Neural cell (in vitro differentiated cells): ENCODE results near the gene TNFRSF17. TPM values are rescaled to one million over a fixed set of nuclear protein-coding genes. Genes with fewer than 3 reads are reported as not detected.

ENCODE experiments used
- H2AFZ ChIP-seq: fragments of 200-600, 300-800 bp; sonication (generic), shearing (Covaris generic); 2 replicates; pipeline ENCODE4 v1.6.0; 2014; ENCODE audit warnings: low read depth, mild to moderate bottlenecking, antibody characterized with exemption, low read length, moderate library complexity
- H3F3A ChIP-seq: fragments of 200-600 bp; shearing (Covaris generic); 2 replicates; pipeline ENCODE4 v1.6.1; 2016; ENCODE audit warnings: mild to moderate bottlenecking, moderate library complexity, mixed read lengths, antibody characterized with exemption, low read length; ENCODE audit not compliant: insufficient read depth, poor library complexity, severe bottlenecking
- H3K27ac ChIP-seq: fragments of 200-600, 300-800 bp; sonication (generic), shearing (Covaris generic); 2 replicates; pipeline ENCODE4 v1.5.1; 2014; ENCODE audit warnings: mild to moderate bottlenecking, low read length, moderate library complexity
- H3K27me3 ChIP-seq: fragments of 300-800, 200-600 bp; sonication (generic), shearing (Covaris generic); 2 replicates; pipeline ENCODE4 v1.6.0; 2014; ENCODE audit warnings: mild to moderate bottlenecking, low read depth, low read length, moderate library complexity; ENCODE audit not compliant: insufficient read depth
- H3K36me3 ChIP-seq: fragments of 300-800, 200-600 bp; sonication (generic), shearing (Covaris generic); 2 replicates; pipeline ENCODE4 v1.5.1; 2014; ENCODE audit warnings: mild to moderate bottlenecking, antibody characterized with exemption, low read length, moderate library complexity; ENCODE audit not compliant: insufficient read depth
- H3K4me2 ChIP-seq: fragments of 300-800, 200-600 bp; sonication (generic), shearing (Covaris generic); 2 replicates; pipeline ENCODE4 v1.6.0; 2014; ENCODE audit warnings: mild to moderate bottlenecking, low read length
- H3K4me3 ChIP-seq: fragments of 300-800, 200-600 bp; sonication (generic), shearing (Covaris generic); 2 replicates; pipeline ENCODE4 v1.5.1; 2014; ENCODE audit warnings: mild to moderate bottlenecking, low read length, moderate library complexity
- H3K79me2 ChIP-seq: fragments of 200-600 bp; shearing (Covaris generic); replicated peaks from 2 replicates; pipeline ENCODE4 v1.6.0; 2014; ENCODE audit warnings: mild to moderate bottlenecking, low read length, moderate library complexity; ENCODE audit not compliant: insufficient read depth
- H3K9ac ChIP-seq: fragments of 300-800, 200-600 bp; sonication (generic), shearing (Covaris generic); 2 replicates; pipeline ENCODE4 v1.6.1; 2016; ENCODE audit warnings: mild to moderate bottlenecking, low read length, mixed read lengths
- H3K9me2 ChIP-seq: fragments of 200-600 bp; shearing (Covaris generic); 2 replicates; pipeline ENCODE4 v1.6.1; 2016; ENCODE audit warnings: mild to moderate bottlenecking, low read length, mixed read lengths; ENCODE audit not compliant: insufficient read depth
- H3K9me3 ChIP-seq: fragments of 200-600, 300-800 bp; sonication (generic), shearing (Covaris generic); 2 replicates; pipeline ENCODE4 v1.6.1; 2016; ENCODE audit warnings: mild to moderate bottlenecking, mixed run types, low read length, moderate library complexity, mixed read lengths
- H4K20me1 ChIP-seq: fragments of 200-600 bp; shearing (Covaris generic); 2 replicates; pipeline ENCODE4 v1.6.1; 2016; ENCODE audit warnings: mild to moderate bottlenecking, mixed run types; ENCODE audit not compliant: insufficient read depth
- CTCF ChIP-seq: fragments of 450-650 bp; IDR thresholded peaks from 2 replicates; pipeline ENCODE4 v1.5.1; 2014; ENCODE audit warnings: antibody characterized with exemption, mild to moderate bottlenecking, moderate library complexity; ENCODE audit not compliant: poor library complexity, severe bottlenecking
- EP300 ChIP-seq: fragments of 450-650 bp; conservative IDR thresholded peaks from 2 replicates; pipeline ENCODE4 v1.6.1; 2014; ENCODE audit warnings: antibody characterized with exemption, mild to moderate bottlenecking, moderate library complexity; ENCODE audit not compliant: poor library complexity, severe bottlenecking
- EZH2 ChIP-seq: fragments of 200-600, 300-800 bp; shearing (Covaris generic), sonication (generic); IDR thresholded peaks from 2 replicates; pipeline ENCODE4 v1.6.1; 2014; ENCODE audit warnings: antibody characterized with exemption, low read length, borderline replicate concordance, mild to moderate bottlenecking; ENCODE audit not compliant: insufficient read depth, poor library complexity, severe bottlenecking
- MXI1 ChIP-seq: fragments of 450-650 bp; conservative IDR thresholded peaks from 2 replicates; pipeline ENCODE4 v1.6.1; 2014; ENCODE audit warnings: antibody characterized with exemption, mild to moderate bottlenecking; ENCODE audit not compliant: poor library complexity, severe bottlenecking
- POLR2AphosphoS5 ChIP-seq: IDR thresholded peaks from 2 replicates; pipeline ENCODE4 v1.6.1; 2012
- RAD21 ChIP-seq: fragments of 450-650 bp; conservative IDR thresholded peaks from 2 replicates; pipeline ENCODE4 v1.6.1; 2014; ENCODE audit warnings: antibody characterized with exemption, mild to moderate bottlenecking, moderate library complexity
- REST ChIP-seq: IDR thresholded peaks from 2 replicates; pipeline ENCODE4 v1.6.1; 2012; ENCODE audit warnings: borderline replicate concordance
- SMC3 ChIP-seq: fragments of 450-650 bp; conservative IDR thresholded peaks from 2 replicates; pipeline ENCODE4 v1.6.1; 2014; ENCODE audit warnings: antibody characterized with exemption, mild to moderate bottlenecking, moderate library complexity; ENCODE audit not compliant: poor library complexity
- TAF1 ChIP-seq: IDR thresholded peaks from 2 replicates; pipeline ENCODE4 v1.6.1; 2012; ENCODE audit warnings: low read depth
- polyA plus RNA-seq: library from polyadenylated mRNA; depleted of rRNA; stranded (reverse); fragments of >200 nt; gene quantifications from 2 replicates; pipeline ENCODE4 v1.2.3, GENCODE V29; 2014

Gene TNFRSF17
- polyA plus RNA-seq, 1 donor from 2014 or later: not detected

GRCh38 chr16:12006637-12007036, 41.6 kb downstream of the TNFRSF17 start:
- Histone ChIP-seq H3K4me3 (no peak overlapping the region), H3K4me2 (no peak overlapping the region), H3K27me3 (no peaks in the 10 kb centered on the region), H3F3A (no peaks in the 10 kb centered on the region), H3K79me2 (no peaks in the 10 kb centered on the region), H3K36me3 (peaks cover 4% of the 10 kb centered on the region), H3K9me2 (no peaks in the 10 kb centered on the region), H3K9me3 (no peaks in the 10 kb centered on the region), H2AFZ (no peak overlapping the region), H4K20me1 (no peaks in the 10 kb centered on the region), H3K9ac (no peak overlapping the region), H3K27ac (no peak overlapping the region)
- no peak for TF ChIP-seq RAD21
- no peak for TF ChIP-seq EZH2
- TF ChIP-seq MXI1: no peak
- TF ChIP-seq TAF1: no peak
- TF ChIP-seq POLR2AphosphoS5: no peak
- no peak for TF ChIP-seq EP300
- TF ChIP-seq SMC3: no peak
- no peak for TF ChIP-seq REST
- no peak for TF ChIP-seq CTCF

GRCh38 chr16:12009462-12009861, 44.5 kb downstream of the TNFRSF17 start:
- H3K9me2 ChIP-seq: no peaks in the 10 kb centered on the region
- TF ChIP-seq CTCF: no peak
- no peak for TF ChIP-seq EZH2
- no peak for TF ChIP-seq POLR2AphosphoS5
- TF ChIP-seq TAF1: no peak
- no peak for TF ChIP-seq RAD21
- TF ChIP-seq REST: no peak
- TF ChIP-seq MXI1: no peak
- TF ChIP-seq EP300: no peak
- no peak for TF ChIP-seq SMC3
- no peaks in the 10 kb centered on the region for H3K27me3 ChIP-seq
- H3K79me2 ChIP-seq: no peaks in the 10 kb centered on the region
- H3F3A ChIP-seq: no peaks in the 10 kb centered on the region
- H3K4me3 ChIP-seq: no peak overlapping the region
- no peak overlapping the region for H3K4me2 ChIP-seq
- no peaks in the 10 kb centered on the region for H3K9me3 ChIP-seq
- no peak overlapping the region for H3K27ac ChIP-seq
- H3K9ac ChIP-seq: no peak overlapping the region
- H4K20me1 ChIP-seq: no peaks in the 10 kb centered on the region
- H2AFZ ChIP-seq: no peak overlapping the region
- H3K36me3 ChIP-seq: no peaks in the 10 kb centered on the region
